ENCODE measurements around the gene AJAP1.
"Not testable (repeated sequence)": the region's sequence is repeated elsewhere in the genome, so short reads cannot be mapped to it uniquely, and the experiment has no call there.

AJAP1 gene

DNA sequence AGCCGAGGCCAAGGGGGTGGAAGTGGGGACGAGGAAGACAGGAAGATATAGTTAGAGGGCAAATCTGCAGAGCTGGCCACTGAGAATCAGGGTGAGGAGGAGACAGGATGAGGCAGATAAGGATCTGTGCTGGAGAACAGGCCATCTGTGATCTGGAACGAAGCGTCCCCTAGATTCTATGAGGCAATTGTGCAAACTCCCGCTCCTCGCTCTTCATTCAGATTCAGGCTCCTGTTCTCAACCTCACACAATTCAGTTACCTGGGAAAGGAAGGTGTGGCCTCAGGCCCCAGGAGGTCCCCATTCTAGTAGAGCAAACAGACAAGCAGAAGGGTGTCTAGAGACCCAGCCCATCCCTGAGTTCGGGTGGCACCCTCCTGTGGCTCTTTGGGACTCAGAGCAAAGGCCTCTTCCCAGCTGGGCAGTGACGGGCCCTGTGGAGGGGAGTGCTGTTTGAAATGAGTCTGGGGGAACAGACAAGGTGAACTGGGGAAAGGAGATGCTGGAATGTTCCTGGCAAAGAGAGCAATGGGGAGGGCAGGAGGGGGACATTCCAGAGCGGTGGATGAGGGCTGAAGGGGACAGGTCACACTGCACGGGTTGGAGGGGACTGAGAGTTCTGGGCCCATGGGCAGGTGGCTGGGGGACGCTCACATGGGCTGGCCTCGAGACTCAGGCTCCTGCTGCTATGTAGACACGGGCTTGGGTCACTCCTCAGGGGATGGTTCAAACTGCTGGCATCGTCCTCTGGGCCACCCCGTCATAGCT is 39.9 kb upstream of the AJAP1 start:
- TF ChIP-seq, protein P1, sequence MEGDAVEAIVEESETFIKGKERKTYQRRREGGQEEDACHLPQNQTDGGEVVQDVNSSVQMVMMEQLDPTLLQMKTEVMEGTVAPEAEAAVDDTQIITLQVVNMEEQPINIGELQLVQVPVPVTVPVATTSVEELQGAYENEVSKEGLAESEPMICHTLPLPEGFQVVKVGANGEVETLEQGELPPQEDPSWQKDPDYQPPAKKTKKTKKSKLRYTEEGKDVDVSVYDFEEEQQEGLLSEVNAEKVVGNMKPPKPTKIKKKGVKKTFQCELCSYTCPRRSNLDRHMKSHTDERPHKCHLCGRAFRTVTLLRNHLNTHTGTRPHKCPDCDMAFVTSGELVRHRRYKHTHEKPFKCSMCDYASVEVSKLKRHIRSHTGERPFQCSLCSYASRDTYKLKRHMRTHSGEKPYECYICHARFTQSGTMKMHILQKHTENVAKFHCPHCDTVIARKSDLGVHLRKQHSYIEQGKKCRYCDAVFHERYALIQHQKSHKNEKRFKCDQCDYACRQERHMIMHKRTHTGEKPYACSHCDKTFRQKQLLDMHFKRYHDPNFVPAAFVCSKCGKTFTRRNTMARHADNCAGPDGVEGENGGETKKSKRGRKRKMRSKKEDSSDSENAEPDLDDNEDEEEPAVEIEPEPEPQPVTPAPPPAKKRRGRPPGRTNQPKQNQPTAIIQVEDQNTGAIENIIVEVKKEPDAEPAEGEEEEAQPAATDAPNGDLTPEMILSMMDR (IDR thresholded peaks at IDR 0.05), result no peak
- no peak overlapping the region for H3K27ac ChIP-seq
- DNase-seq (ENCODE audit: low spot score), result no peak
- H3K4me3 ChIP-seq, result no peak overlapping the region

DNA sequence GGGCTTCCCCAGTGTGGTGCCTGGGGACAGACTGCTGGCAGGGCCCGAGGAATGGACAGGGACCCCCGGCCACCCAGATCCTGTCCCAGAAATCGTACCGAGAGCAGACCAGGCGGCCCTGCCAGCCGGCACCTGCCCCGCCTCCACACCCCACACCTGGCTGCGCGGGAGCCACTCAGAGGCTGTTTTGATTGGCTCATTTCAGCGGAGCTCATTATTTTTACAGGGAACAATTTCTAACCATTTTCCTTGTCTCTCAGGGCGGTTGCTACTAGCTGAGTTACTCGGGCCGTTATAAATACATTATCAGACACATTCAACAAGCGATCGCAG is 39.3 kb upstream of the AJAP1 start:
- TF ChIP-seq, protein P1 (IDR thresholded peaks at IDR 0.05), result no peak
- no peak overlapping the region for H3K27ac ChIP-seq
- no peak for DNase-seq (ENCODE audit: low spot score)
- H3K4me3 ChIP-seq, result no peak overlapping the region

DNA sequence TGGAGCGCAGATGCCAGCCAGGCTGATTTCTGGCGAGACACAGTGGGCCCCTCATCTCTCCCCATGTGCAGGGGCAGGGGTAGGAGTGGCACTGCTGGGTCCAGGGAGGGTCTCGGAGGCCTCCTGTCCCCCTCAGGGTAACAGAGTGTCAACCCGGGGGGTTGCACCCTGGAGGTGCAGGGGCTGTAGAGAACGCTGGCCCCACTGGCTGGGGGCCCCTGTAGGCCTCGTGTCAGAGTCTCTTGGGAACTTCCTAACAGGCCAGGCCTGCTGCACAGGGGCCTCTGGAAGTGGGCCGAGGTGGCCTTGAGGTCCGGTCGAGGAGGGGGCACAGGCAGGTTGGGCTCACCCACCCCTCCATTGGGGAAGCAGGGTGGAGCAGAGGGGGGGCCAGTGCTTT is 38.9 kb upstream of the AJAP1 start:
- Histone ChIP-seq H3K4me3 (no peak overlapping the region), H3K27ac (no peak overlapping the region)
- TF ChIP-seq, protein P1 (IDR thresholded peaks at IDR 0.05), result no peak
- no peak for DNase-seq (ENCODE audit: low spot score)

DNA sequence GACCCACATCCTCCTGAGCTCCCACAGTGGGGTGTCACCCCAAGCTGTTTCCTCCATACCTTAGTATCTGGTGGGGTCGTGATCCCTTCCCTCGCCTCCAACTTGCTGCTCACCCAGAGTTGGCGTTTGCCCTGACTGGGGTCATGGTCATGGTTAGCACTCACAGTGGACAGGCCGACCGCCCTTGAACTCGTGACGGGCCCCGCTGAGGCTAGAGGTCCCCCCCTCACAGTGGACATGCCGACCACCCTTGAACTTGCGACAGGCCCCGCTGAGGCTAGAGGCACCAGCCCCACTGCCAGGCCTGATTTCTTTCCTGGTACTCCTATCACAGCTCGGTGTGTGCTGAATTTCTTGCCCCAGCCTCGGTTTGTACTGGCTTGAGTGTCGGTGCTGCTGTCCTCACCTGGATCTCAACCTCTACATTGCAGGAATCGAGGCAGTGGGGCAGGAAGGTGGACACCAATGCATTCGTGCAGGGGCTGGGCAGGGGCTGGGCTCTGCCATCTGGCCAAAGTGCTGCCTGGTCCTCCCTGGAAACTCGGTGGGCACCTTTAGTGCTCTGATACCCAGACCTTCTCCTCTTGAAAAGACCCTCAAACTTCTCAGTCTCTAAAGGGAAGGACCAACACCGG is 37.5 kb upstream of the AJAP1 start:
- no peak overlapping the region for H3K4me3 ChIP-seq
- TF ChIP-seq, protein P1 (IDR thresholded peaks at IDR 0.05), result no peak
- no peak overlapping the region for H3K27ac ChIP-seq
- no peak for DNase-seq (ENCODE audit: low spot score)

DNA sequence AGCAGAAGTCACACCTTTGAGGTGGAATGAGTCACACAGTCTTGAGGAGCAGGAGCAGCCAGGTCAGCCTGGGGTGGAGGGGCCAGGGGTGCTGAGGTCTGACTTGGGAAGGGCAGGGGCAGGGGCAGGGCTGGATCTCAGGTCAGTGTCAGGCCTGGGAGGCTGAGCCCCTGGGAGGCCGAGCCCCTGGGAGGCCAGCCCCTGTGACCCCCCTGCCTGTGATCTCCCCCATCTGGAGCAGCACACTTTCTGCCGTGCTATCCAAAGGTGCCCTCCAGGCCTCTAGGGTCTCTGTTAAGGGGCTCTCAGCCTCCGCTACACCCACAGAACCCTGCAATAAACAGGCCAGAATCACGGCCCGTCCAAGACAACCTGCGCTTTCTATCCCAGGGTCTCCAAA is 36.9 kb upstream of the AJAP1 start:
- DNase-seq (ENCODE audit: low spot score), result no peak
- TF ChIP-seq, protein P1 (IDR thresholded peaks at IDR 0.05), result no peak
- Histone ChIP-seq H3K4me3 (no peak overlapping the region), H3K27ac (no peak overlapping the region)

DNA sequence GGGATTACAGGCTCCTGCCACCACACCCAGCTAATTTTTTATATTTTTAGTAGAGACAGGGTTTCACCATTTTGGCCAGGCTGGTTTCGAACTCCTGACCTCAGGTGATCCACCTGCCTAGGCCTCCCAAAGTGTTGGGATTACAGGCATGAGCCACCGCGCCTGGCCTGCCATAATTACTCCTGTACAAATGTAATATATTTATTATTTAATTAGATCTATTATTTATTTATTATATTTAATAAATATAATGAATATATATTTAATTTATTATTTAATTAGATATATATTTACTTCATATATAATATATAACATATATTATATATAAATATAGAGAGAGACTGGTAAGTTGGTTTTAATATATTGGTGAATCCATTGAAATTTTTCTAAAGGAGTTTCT is 35.6 kb upstream of the AJAP1 start:
- DNase-seq (ENCODE audit: low spot score); H3K4me3 ChIP-seq; H3K27ac ChIP-seq: not testable (repeated sequence)

DNA sequence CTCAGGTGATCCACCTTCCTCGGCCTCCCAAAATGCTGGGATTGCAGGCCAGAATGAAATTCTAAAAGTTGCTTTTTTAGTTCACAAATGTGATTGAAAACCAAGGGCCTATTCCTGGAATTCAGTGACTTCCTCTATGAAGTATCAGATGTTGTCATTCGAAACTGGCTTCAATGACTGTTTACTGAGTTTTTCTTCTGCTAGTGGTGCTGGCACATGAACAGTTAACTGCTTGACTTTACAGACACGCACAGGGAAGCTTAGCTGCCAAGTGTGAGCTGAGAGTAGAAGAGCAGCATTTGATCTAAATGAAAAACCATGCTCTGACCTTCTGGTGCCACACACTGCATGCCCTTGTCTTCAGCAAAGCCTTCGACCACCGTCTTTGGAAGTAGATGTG is 32.8 kb upstream of the AJAP1 start:
- no peak overlapping the region for H3K27ac ChIP-seq
- no peak for DNase-seq (ENCODE audit: low spot score)
- H3K4me3 ChIP-seq, result no peak overlapping the region
- TF ChIP-seq, protein P1 (IDR thresholded peaks at IDR 0.05), result no peak

All from coronary artery (tissue), 2 donors.